Measurements from ENCODE around the gene BARX2. TPM values are rescaled to one million over a fixed set of nuclear protein-coding genes. Genes with fewer than 3 reads are reported as not detected.
"Not testable (repeated sequence)": the region's sequence is repeated elsewhere in the genome, so short reads cannot be mapped to it uniquely, and the experiment has no call there.

The BARX2 gene, protein sequence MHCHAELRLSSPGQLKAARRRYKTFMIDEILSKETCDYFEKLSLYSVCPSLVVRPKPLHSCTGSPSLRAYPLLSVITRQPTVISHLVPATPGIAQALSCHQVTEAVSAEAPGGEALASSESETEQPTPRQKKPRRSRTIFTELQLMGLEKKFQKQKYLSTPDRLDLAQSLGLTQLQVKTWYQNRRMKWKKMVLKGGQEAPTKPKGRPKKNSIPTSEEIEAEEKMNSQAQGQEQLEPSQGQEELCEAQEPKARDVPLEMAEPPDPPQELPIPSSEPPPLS
- not detected for total RNA-seq

DNA sequence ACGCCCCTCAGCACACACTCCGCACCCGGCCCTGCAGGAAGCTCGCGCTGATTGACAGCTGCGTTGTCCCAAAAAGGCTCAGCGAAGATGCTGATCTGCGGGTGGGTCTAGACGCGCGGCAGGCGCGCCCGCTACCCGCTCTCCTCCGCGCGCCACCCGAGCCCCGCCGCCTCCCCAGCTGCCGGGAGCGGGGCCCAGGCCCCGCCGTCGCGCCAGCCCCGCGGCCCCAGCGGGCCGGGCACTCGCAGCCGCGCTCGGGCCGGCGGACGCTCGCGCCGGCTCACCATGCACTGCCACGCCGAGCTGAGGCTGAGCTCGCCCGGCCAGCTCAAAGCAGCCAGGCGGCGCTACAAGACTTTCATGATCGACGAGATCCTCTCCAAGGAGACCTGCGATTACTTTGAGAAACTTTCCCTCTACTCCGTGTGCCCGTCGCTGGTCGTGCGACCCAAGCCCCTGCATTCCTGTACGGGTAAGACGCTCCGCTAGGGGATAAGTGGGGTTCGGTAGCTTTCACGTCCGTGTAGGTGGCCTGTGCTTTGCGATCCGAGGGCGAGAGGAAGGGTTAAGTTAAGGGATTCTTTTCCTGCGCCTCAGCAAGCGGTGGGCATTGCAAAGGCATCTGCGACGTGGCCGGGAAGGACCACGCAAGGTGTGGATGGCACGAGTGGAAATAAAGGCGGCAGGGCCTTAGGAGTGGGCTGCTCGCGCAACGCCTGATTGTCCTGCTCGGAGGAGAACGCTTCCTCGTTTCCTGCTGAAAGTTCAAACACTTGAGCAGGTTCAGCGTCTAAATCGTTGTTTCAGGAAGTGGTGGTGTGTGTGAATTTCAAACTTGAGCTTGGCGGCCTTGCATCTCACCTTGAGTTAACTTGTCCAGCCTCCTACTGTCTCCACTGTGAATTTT, at the start of gene BARX2:
Gene BARX2, plus strand, starts transcription at position 98 of the 907 bp plus-strand sequence. Its CDS starts 188 bp downstream, at position 286.
- FAIRE-seq (no peak), DNase-seq (ENCODE audit: low spot score in 2 of 2) (peak; percentile 36 to 52)

DNA sequence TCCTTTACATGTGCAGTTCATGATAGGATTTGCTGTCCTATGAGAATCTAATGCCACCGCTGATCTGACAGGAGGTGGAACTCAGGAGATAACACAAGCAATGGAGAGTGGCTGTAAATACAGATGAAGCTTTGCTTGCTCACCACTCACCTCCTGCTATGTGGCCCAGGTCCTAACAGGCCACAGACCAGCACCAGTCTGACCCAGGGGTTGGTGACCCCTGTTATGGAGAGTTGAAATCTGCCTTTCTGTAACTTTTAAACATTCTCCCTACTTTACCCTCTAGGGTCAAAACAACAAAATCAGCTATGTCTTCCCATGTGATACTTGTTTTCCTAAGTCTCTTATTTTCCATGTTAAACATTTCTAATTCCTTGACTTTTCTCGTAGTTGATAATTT, 48.7 kb upstream of the BARX2 start:
- FAIRE-seq (no peak), DNase-seq (ENCODE audit: low spot score in 2 of 2) (no peak)

DNA sequence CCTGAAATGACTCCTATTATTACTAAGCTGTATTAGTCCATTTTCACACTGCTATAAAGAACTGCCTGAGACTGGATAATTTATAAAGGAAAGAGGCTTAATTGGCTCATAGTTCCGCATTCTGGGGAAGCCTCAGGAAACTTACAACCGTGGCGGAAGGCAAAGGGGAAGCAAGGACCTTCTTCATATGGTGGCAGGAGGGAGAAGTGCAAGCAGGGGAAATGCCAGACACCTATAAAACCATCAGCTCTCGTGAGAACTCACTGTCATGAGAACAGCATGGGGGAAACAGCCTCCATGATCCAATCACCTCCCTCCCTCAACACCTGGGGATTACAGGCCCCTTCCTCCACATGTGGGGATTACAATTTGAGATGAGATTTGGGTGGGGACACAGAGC, 47.9 kb upstream of the BARX2 start:
- not testable (repeated sequence) for FAIRE-seq; DNase-seq (ENCODE audit: low spot score in 2 of 2)

DNA sequence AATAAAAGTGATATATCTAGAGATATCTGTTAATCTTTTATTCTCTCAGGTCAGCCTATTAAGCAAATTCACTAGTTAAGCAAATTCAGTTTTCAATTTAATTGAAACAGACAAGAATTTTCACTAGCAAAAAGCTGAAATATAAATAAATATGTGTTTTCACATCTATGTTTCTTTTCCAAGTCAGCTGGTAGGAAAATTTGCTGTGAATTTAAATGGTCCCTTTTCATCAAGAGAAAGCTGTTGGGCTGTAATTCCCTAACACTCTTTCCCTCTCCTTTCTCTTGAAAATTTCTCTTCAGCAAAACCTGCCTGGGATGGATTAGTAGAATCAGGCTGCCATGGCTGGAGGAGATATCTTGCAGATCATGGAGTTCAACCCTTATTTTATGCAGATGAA, 46.9 kb upstream of the BARX2 start:
- FAIRE-seq, result no peak

DNA sequence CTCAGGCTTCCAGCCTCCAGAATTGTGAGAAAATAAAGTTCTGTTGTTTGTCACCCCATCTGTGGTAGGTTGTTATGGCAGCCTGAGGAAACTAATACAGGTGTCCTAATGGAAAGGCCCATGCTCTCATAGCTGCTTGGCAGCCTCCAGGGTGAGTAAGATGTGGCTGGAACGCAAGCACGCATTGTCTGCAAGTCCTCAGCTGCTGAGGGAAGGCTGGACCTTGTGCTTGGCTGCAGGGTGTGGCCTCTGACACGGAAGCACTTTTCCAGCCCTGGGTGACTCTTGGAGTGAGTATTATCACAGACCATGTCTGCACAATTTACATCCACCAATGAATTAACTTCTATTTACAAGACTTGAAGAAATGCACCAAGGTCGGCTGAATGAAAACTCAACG, 44.4 kb upstream of the BARX2 start:
- FAIRE-seq, result no peak
- DNase-seq (ENCODE audit: low spot score in 2 of 2), result no peak

More for the DNA sequence above, 46.9 kb upstream of the BARX2 start:
- no peak for DNase-seq (ENCODE audit: low spot score in 2 of 2)

DNA sequence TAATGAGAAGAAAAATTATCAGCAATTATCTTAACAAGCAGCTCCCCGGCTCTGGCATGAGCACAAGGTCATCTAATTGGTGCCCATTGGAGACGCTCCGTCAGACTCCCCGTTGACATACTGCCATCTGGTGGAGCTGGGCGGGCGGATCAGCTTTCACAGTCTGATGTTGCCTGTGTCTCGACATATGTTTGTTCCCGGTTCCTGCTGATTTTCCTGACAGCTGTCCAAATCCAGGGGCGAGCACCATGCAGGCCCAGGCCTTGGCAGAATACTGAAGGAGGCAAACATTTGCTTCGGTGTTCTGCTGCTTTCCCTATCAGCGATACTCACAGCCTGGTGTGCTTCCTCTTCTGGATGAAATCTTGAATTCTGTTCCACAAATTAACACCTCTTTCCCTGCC, 43.8 kb upstream of the BARX2 start:
- FAIRE-seq (no peak), DNase-seq (ENCODE audit: low spot score in 2 of 2) (peak; percentile 53 to 68)

DNA sequence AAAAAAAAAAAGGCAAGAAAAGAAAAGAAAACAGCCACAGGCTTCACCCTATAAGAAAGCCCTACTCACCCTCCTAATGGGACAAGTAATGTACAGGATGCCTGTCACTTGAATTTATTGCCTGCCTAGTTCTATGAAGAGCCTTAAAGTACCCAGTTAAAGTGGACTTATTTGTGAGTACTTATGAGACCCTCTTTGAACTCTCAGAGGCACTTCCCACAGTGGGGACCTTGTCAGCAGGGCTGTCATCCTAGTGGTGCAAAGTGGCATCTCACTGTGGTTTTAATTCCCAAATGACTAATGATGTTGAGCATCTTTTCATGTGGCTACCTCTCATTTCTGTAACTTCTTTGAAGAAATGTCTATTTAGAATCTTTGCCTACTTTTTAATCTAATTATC, 41.8 kb upstream of the BARX2 start:
- FAIRE-seq (no peak), DNase-seq (ENCODE audit: low spot score in 2 of 2) (no peak)

DNA sequence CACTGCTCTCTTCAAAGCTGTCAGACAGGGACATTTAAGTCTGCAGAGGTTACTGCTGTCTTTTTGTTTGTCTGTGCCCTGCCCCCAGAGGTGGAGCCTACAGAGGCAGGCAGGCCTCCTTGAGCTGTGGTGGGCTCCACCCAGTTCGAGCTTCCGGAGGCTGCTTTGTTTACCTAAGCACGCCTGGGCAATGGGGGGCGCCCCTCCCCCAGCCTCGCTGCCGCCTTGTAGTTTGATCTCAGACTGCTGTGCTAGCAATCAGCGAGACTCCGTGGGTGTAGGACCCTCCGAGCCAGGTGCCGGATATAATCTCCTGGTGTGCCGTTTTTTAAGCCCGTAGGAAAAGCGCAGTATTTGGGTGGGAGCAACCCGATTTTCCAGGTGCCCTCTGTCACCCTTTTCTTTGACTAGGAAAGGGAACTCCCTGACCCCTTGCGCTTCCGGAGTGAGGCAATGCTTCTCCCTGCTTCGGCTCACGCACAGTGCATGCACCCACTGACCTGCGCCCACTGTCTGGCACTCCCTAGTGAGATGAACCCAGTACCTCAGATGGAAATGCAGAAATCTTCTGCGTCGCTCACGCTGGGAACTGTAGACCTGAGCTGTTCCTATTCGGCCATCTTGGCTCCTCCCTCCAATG, 31.2 kb upstream of the BARX2 start:
- FAIRE-seq; DNase-seq (ENCODE audit: low spot score in 2 of 2): not testable (repeated sequence)

DNA sequence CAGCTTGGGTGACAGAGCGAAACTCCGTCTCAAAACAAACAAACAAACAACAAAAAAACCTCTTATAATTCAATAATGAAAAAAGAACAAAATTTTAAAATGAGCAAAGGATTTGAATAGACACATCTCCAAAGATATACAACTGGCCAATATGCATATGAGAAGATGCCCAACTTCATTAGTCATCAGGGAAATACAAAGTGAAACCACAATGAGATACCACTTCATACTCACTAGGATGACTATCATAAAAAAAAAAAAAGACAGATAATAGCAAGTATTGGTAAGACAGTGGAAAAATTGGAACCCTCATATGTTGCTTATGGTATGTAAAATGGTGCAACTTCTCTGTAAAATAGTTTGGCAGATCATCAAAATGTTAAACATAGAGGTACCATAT, 28.7 kb upstream of the BARX2 start:
- no peak for FAIRE-seq
- no peak for DNase-seq (ENCODE audit: low spot score in 2 of 2)

DNA sequence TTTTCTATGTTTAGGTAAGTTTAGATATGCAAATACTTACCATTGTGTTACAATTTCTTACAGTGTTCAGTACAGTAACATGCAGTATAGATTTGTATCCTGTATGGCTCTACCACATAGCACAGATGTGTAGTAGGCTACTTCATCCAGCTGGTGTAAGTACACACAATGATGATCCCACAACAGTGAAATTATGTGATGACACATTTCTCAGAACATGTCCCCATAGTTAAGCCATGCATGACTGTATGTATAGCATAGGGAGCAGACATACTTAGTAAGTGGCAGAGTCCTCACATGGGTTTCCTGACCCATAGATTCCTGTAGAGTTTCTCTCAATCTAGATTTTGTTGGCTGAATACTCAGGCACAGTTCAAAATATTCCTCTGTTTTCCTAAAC, 26.8 kb upstream of the BARX2 start:
- no peak for FAIRE-seq
- DNase-seq (ENCODE audit: low spot score in 2 of 2), result no peak

DNA sequence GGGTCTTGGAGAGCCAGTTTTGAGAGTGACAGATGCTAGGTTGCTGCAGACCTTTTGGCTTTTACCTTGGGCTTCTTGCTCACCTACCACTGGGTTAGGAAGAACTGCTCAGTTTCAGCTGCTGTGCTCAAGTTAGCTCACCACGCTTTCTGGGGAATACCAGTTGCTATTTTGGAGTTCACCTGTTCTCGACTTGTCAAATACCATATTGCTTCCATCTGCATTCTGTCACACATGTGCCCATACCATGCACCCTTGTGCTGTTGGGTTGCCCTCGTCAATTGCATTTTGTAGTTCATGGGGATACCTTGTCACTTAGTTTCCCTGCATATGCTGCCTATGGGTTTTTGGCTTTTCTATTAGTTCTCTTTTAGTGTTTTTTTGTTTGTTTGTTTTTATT, 23.0 kb upstream of the BARX2 start:
- FAIRE-seq (no peak), DNase-seq (ENCODE audit: low spot score in 2 of 2) (no peak)

DNA sequence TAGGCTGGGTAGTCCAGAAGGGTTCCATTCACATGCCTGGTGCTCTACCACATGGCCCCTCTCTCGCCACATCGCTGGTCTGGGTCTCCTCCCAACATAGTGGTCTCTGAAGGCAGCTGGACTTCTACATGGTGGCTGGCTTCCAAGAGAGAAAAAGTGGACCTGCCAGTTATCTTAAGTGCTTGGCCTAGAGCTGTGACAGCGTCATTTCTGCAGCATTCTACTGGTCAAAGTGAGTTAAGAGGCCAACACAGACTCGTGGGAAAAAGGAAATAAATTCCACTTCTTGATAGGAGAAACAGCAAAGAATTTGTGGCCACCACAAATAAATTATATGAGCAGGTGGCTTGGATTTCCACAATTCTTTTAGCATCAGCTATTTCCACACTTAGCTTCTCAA, 21.0 kb upstream of the BARX2 start:
- DNase-seq (ENCODE audit: low spot score in 2 of 2) (no peak), FAIRE-seq (no peak)

DNA sequence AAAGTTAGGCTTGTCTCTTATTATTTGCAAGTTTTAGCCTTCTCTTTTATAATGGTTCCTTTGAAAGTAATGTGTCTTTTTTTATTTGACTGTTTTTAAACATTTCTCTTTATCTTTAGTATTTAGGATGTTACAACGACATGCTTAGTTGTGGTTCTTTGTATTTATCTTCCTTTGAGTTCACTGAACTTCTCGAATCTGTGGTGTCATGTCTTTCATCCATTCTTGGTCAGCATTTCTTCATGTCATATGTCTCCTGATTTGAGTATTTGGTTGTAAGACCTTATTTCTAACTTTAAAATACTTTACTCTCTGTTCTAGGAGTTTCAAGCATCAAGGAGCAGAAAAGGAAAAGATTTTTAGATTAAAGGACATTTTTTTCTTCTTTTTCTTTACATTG, 15.9 kb upstream of the BARX2 start:
- FAIRE-seq (no peak), DNase-seq (ENCODE audit: low spot score in 2 of 2) (no peak)

DNA sequence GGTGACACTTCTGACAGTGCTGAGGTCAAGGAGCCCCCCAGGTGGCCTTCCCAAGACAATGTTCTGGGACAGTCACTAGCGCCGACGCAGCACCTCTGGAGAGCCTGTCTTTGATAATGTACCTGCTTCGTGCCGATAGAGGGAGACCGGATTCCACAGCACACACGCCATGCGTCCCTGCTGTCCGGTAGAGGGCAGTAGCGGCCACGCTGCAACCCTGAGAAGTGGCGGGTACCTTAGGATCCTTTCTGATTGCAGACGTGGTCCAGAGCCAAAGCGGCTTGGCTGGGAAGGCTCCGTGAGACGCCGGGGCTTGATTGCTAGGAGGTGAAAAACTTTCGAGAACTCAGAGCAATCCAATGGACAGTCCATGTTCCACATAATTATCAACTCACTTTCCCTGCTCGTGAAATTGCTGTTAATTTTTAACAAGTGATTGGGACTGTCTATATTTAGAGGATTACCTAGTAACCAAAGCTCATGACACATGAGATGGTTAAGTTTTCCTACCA, 11.4 kb upstream of the BARX2 start:
- peak in 1 of 2 donors; percentile 23 for DNase-seq (ENCODE audit: low spot score in 2 of 2)
- no peak for FAIRE-seq

DNA sequence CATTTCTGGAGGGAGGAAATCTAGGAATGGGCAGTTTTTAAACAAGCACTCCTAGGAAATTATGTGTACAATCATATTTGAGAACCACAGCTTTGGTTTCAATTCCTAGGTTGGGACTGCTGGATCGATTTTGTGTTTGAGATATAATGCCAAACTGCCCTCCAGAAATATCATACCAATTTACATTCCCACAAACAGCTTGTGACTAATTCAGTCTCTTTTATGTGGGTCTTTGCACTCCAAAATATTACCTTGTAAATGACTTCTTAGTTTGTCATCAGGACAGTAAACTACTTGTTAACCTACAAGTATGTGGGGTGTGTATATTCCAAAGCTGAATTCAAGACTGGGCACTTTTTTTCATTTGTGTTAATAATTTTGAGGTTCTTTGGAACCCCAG, 9.8 kb upstream of the BARX2 start:
- DNase-seq (ENCODE audit: low spot score in 2 of 2) (no peak), FAIRE-seq (no peak)

DNA sequence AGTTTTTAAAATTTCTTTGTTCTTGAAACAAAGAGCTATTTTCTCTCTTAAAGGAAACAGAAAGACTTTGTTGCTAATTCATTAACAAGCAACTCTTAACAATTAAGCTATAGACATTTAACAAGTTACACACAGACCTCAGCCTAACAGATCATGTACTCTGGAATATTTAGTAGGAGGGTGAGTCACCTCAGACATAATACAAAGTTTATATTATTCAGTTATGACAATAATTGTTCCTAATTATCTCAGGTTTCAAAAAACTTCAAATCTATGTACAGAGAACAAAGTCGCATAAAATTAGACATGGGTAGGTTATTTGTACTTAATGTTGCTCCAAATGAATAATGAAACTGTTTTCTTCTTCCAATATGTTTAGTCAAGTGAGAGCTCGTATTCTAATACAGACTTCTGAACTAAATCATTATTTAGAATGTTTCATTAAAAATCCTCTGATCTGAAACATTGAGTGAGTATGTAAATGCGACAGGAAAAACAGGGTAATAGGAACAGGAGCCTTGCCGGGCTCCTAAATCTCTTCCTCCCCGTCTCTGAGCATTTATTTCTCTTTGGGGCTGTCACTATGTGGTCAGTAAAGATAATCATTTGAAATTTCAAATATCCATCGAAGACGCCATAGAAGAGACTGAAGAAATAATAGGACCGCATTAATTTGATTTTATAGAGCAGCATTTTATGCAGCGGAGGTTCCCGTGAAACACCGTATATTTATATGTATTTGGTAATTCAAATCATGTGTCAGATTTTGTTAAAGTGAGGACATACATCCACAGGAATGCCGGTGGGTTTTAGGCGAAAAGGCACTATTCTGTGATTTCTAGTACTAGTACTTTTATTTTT, 8.7 kb upstream of the BARX2 start:
- DNase-seq (ENCODE audit: low spot score in 2 of 2) (no peak), FAIRE-seq (no peak)

DNA sequence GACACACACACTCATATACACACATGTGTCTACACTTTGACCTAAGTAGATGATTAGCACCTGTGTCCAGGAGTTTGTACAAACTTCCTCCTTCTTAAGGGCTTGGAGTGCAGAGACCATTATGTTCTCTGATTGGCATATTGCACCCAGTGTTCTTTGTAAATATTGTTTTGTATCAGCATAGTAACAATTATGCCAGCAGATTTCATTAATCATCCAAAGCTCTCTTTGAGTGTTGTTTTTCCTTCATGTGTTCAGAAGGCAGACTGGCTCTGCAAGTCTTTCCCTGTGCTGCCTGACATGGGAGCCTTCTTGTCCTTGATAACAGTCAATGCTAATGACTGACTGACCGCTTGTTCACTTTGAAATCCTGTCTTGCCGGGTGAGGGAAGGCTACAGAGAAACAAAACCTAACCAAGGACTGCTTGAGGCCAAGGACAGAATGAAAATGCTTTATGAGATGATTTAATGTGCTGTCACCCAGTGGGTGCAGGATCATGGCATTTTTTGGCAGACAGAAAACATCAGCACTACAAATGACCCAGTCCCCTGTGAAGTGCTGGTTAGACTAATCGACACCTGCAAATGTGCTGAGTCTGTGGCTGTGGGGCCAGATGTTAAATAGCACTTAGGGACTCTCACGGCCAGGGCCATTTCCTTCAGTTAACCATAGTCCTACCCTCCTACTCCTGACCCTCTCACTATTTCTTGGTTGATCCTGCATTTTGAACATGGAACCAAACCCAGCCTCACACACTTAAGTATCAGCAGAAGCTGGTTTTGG, 6.6 kb upstream of the BARX2 start:
- DNase-seq (ENCODE audit: low spot score in 2 of 2) (no peak), FAIRE-seq (no peak)

DNA sequence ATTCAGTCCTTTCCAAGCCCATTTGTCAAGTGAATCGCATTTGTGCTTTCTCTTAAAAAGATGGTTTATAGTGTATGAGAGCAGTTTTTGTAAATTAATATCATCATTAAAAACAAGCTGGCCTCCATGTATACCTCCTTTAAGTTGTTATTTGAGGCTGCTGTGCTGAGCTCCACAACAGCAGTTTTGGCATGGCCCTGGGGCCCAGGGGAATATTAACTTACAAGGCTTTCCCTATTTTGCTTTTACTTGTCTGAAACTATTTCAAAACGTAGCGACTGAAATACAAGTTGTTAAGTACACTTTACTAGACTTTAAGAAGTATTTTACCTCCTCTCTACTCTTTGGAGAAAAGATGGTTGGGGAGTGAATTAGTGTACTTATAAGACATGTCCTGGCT, 4.9 kb upstream of the BARX2 start:
- DNase-seq (ENCODE audit: low spot score in 2 of 2) (no peak), FAIRE-seq (no peak)
